ENCODE measurements around the gene CARD19. TPM values are rescaled to one million over a fixed set of nuclear protein-coding genes. Genes with fewer than 3 reads are reported as not detected.

Gene CARD19
- total RNA-seq, 1 experiment from 2014 or later: 36.6 TPM

GRCh38 chr9:93120846-93121315 lies 24.9 kb downstream of the CARD19 start:
- H3K4me3 Mint-ChIP-seq (ENCODE audit: unreplicated experiment): no peak overlapping the region
- TF ChIP-seq CTCF (IDR thresholded peaks at IDR 0.05; ENCODE audit: unreplicated experiment): no peak
- H3K4me1 Mint-ChIP-seq (ENCODE audit: insufficient read depth, unreplicated experiment): peaks cover 22% of the 10 kb centered on the region
- no peak overlapping the region for H3K27ac Mint-ChIP-seq (ENCODE audit: low read depth, unreplicated experiment)
- POLR2A ChIA-PET: interaction anchor here (0.6 to 3.7 kb wide), 8 partner anchors 10 to 446 kb away, joined by 3 to 49 read pairs (median 6); partner anchors contain the start of genes CARD19 and NINJ1
- BruUV-seq (replicated peaks): no TSS peak
- H3K9me3 Mint-ChIP-seq (ENCODE audit: unreplicated experiment): no peaks in the 10 kb centered on the region
- DNase-seq (ENCODE audit: unreplicated experiment): no peak
- CTCF ChIA-PET: interaction anchor here (0.7 to 3.7 kb wide), 3 partner anchors 12 to 17 kb away, joined by 4 to 26 read pairs (median 4); no protein-coding TSS in a partner anchor
- no peaks in the 10 kb centered on the region for H3K27me3 Mint-ChIP-seq (ENCODE audit: insufficient read depth, unreplicated experiment)
- intact Hi-C loops (cut with micrococcal nuclease): loop anchor here (1.0 kb wide), 1 partner anchor 11 kb away; no protein-coding TSS in a partner anchor
- peaks cover 63% of the 10 kb centered on the region for H3K36me3 Mint-ChIP-seq (ENCODE audit: insufficient read depth, unreplicated experiment)

- no peaks in the 10 kb centered on the region for H3K9me3 Mint-ChIP-seq (ENCODE audit: unreplicated experiment)
- ChIA-PET POLR2A (interaction anchor here (0.9 to 3.1 kb wide), 2 partner anchors 17 to 26 kb away, joined by 4 to 23 read pairs; partner anchors contain the start of gene CARD19), CTCF (interaction anchor here (0.7 to 0.8 kb wide), 3 partner anchors 12 to 19 kb away, joined by 4 to 6 read pairs (median 5); no protein-coding TSS in a partner anchor)
- H3K4me1 Mint-ChIP-seq (ENCODE audit: insufficient read depth, unreplicated experiment): peaks cover 22% of the 10 kb centered on the region
- H3K27me3 Mint-ChIP-seq (ENCODE audit: insufficient read depth, unreplicated experiment): no peaks in the 10 kb centered on the region
- no peak overlapping the region for H3K4me3 Mint-ChIP-seq (ENCODE audit: unreplicated experiment)
- no peak for DNase-seq (ENCODE audit: unreplicated experiment)
- H3K27ac Mint-ChIP-seq (ENCODE audit: low read depth, unreplicated experiment): no peak overlapping the region
- TF ChIP-seq CTCF (IDR thresholded peaks at IDR 0.05; ENCODE audit: unreplicated experiment): no peak
- intact Hi-C loops (cut with micrococcal nuclease): no loop called here
- peaks cover 69% of the 10 kb centered on the region for H3K36me3 Mint-ChIP-seq (ENCODE audit: insufficient read depth, unreplicated experiment)
- BruUV-seq (replicated peaks): TSS peak; percentile 43
These were observed 25.6 kb downstream of the CARD19 start for GRCh38 chr9:93121316-93122241.

GRCh38 chr9:93122721-93123221 lies 26.8 kb downstream of the CARD19 start:
- Mint-ChIP-seq H3K4me1 (ENCODE audit: insufficient read depth, unreplicated experiment) (peaks cover 22% of the 10 kb centered on the region), H3K36me3 (ENCODE audit: insufficient read depth, unreplicated experiment) (peaks cover 65% of the 10 kb centered on the region), H3K27ac (ENCODE audit: low read depth, unreplicated experiment) (no peak overlapping the region), H3K4me3 (ENCODE audit: unreplicated experiment) (no peak overlapping the region), H3K9me3 (ENCODE audit: unreplicated experiment) (no peaks in the 10 kb centered on the region), H3K27me3 (ENCODE audit: insufficient read depth, unreplicated experiment) (no peaks in the 10 kb centered on the region)
- POLR2A ChIA-PET: no interaction called here
- intact Hi-C loops (cut with micrococcal nuclease): no loop called here
- no peak for DNase-seq (ENCODE audit: unreplicated experiment)
- TF ChIP-seq CTCF (IDR thresholded peaks at IDR 0.05; ENCODE audit: unreplicated experiment): no peak
- BruUV-seq (replicated peaks): no TSS peak
- CTCF ChIA-PET: no interaction called here
